GM18505 (cell line): Measurements from ENCODE around the gene R3HDML.

ENCODE experiments used
- ATAC-seq: cut with Tn5 transposase; IDR thresholded peaks from one replicate; pipeline ENCODE4 v1.9.1; 2021; ENCODE audit not compliant: unreplicated experiment
- POLR2A ChIP-seq: IDR thresholded peaks from 4 replicates; pipeline ENCODE4 v1.6.1; 2011; ENCODE audit warnings: borderline replicate concordance; ENCODE audit not compliant: insufficient read depth, insufficient read length; ENCODE audit errors: extremely low read depth

The R3HDML gene

DNA sequence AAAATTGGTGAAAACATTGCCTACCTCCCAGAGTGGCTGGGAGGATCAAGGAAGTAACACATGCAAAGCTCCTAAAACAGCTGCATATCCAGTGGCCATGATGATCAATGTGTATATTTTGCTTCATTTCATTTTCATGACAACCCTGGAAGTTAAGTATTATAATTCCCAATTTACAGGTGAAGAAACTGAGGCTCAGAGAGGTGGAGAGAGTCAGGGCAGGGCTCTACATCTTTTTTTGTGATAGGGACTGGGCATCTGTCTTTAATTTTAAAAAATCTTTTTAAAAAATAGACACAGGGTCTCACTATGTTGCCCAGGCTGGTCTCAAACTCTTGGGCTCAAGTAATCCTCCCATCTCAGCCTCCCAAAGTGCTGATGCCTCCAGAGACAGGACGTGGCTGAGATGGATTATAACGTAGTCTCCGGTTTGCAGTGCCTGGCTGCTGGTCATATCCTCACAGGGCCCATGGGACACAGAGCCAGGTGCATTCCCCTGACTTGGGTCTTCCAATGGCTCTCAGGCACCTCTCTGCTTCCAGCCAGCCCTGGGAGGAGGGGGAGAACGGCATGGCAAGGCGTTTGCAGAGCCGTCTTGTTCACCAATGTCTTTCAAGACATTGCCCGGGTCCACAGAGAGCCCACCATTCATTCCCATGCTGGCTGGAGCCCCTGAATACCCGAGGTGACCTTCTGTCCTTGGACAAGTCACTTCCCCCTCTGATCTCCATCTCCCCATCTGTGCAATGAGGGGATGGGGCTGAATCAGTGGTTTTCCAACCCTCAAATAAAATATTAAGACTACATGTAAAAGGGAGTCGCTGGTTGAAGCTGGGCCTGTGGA is 57.0 kb downstream of the R3HDML start:
- ATAC-seq, result no peak
- TF ChIP-seq POLR2A, result no peak

DNA sequence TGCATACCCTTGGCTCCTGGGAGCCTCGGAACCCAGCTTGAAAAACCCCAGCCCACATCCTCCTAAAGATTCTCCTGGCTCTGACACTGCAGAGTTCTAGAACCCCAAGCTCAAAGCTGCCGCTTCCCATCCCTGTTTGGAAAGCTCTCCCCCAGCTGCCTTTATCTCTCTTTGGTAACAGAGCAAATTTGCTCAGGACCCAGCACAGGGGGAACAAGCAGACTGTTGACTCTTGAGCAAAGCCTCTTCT is 57.5 kb downstream of the R3HDML start:
- no peak for TF ChIP-seq POLR2A
- no peak for ATAC-seq

- TF ChIP-seq POLR2A, result no peak
- no peak for ATAC-seq
Observed at GRCh38 chr20:44394702-44395460, 58.0 kb downstream of the R3HDML start.

DNA sequence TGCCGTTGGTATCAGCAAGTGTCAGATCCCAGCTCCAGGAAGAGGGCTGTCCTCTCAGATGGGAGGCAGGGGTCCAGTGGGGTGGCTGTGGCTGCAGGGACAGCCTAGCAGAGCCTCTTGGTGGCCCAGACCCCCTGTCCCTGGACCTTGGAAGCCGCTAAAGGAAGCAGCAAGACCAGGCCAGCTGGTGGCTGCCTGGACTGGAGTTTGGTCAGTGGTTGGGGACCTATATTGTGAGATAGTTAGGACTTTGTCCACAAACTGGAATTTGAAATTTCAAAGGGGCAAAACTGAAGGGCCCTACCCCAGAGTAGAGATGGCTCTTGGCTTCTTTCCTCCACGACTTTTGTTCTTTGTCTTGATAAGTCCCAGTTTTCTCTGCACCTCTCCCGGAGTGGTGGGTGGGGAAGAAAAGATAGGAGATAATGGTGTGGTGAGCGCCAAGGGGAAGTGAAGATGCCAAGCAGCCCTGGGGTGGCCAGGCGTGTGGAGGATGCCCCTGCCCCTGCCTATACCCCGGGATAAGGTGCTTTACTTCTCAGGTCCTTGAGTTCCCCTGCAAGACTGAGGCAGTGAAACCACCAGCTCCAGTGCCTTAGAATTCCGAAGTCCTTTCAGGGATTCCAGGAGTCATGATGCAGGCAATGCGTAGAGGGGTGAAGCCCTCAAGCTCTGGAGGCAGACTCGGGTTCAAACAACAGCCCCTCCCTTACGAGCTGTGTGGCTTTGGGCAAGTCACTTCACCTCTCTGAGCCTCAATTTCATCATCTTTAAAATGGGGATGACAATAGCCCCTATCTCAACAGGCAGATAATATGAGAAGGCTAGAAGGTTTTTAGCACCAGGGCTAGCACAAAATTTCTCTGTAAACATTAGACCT is 58.9 kb downstream of the R3HDML start:
- TF ChIP-seq POLR2A, result no peak
- ATAC-seq, result no peak

DNA sequence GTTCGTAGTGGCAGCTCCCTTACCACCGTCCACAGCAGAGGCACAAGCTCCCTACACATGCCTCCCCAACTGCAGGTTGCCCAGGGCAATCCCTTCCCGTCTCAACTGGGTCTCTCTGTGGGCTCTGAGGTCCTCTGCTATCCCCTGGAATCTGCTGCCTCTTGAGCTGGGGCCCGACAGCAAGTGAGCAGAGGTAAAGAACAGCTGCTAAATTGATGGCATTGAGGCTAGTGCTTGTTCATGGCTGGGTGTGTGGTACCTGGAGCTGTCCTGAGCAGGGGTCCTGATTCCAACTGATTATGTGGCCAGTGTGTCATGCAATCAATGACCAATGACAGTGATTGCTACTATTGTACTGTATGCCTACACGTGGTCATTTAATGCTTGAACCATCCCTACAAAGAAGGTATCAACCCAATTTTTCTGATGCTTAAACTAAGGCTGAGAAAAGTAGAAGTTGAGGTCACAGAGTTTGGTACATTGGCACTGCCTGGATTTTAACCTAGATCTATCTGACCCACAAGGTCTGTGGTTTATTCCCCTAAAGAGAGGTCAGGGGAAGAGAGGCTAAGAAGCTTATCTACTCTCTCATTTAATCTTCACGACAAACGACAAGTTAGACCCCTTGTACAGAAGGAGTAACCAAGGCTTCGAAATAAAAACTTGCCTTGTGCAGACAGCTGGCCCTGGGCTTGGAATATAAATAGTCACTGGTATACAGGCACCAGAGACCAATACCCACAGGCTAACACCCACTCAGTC is 59.7 kb downstream of the R3HDML start:
- no peak for TF ChIP-seq POLR2A
- ATAC-seq, result no peak

GRCh38 chr20:44398335-44398734 is 61.5 kb downstream of the R3HDML start:
- no peak for TF ChIP-seq POLR2A
- ATAC-seq, result no peak

DNA sequence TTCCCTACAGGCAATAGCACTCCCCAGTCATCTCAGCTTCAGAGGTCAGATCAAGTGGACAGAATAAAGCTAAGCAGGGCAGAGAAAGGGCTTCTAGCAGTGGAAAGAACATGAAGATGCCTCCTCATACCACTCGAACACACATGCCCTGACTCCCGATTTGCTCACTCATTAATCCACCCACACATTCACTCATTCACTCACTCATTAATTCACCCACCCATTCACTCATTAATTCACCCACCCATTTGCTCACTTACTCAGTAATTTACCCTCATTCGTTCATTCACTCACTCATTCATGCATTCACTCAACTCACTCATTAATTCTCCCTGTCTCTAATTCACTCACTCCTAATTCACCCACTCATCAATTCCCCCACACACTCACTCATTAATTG is 62.6 kb downstream of the R3HDML start:
- no peak for ATAC-seq
- no peak for TF ChIP-seq POLR2A

- ATAC-seq, result no peak
- no peak for TF ChIP-seq POLR2A
Observed at GRCh38 chr20:44400671-44400969, 63.8 kb downstream of the R3HDML start.
